ENCODE measurements around the gene DCLRE1C. TPM values are rescaled to one million over a fixed set of nuclear protein-coding genes. Genes with fewer than 3 reads are reported as not detected.
"Not testable (repeated sequence)": the region's sequence is repeated elsewhere in the genome, so short reads cannot be mapped to it uniquely, and the experiment has no call there.

The DCLRE1C gene
- total RNA-seq, 2 experiments from 2014 or later, result 29.2 to 47.4 TPM

- H3K27me3 Mint-ChIP-seq; H3K27ac Mint-ChIP-seq; CTCF ChIA-PET; ATAC-seq; H3K4me1 Mint-ChIP-seq; DNase-seq; H3K4me3 Mint-ChIP-seq; H3K9me3 Mint-ChIP-seq (ENCODE audit: low read depth): not testable (repeated sequence)
- H3K36me3 Mint-ChIP-seq, result peaks cover 48% of the 10 kb centered on the region
These were observed 89.0 kb downstream of the DCLRE1C start for GRCh38 chr10:14864871-14865270.

- ATAC-seq; H3K9me3 Mint-ChIP-seq (ENCODE audit: low read depth); H3K4me3 Mint-ChIP-seq; CTCF ChIA-PET; H3K27ac Mint-ChIP-seq; H3K4me1 Mint-ChIP-seq; H3K27me3 Mint-ChIP-seq; DNase-seq: not testable (repeated sequence)
- H3K36me3 Mint-ChIP-seq, result peaks cover 46% of the 10 kb centered on the region
These were observed 89.4 kb downstream of the DCLRE1C start for GRCh38 chr10:14864466-14864865.

- Mint-ChIP-seq H3K9me3 (ENCODE audit: low read depth) (no peaks in the 10 kb centered on the region), H3K4me1 (no peaks in the 10 kb centered on the region), H3K27ac (no peak overlapping the region), H3K27me3 (no peaks in the 10 kb centered on the region), H3K36me3 (peaks cover 44% of the 10 kb centered on the region), H3K4me3 (no peak overlapping the region)
- CTCF ChIA-PET, result no interaction called here
- DNase-seq, result no peak
- ATAC-seq, result no peak
These were observed 93.1 kb downstream of the DCLRE1C start for GRCh38 chr10:14860791-14861190.

GRCh38 chr10:14859775-14860174 lies 94.1 kb downstream of the DCLRE1C start:
- DNase-seq (no peak), ATAC-seq (no peak)
- Mint-ChIP-seq H3K27me3 (no peaks in the 10 kb centered on the region), H3K36me3 (peaks cover 40% of the 10 kb centered on the region), H3K27ac (no peak overlapping the region), H3K4me1 (no peaks in the 10 kb centered on the region), H3K9me3 (ENCODE audit: low read depth) (no peaks in the 10 kb centered on the region), H3K4me3 (no peak overlapping the region)
- CTCF ChIA-PET, result no interaction called here

GRCh38 chr10:14859043-14859442 lies 94.9 kb downstream of the DCLRE1C start:
- DNase-seq (no peak), ATAC-seq (no peak)
- Mint-ChIP-seq H3K4me1 (no peaks in the 10 kb centered on the region), H3K27me3 (no peaks in the 10 kb centered on the region), H3K36me3 (peaks cover 41% of the 10 kb centered on the region), H3K4me3 (no peak overlapping the region), H3K27ac (peak overlapping the region; percentile 52), H3K9me3 (ENCODE audit: low read depth) (no peaks in the 10 kb centered on the region)
- CTCF ChIA-PET, result no interaction called here

GRCh38 chr10:14858338-14858960 lies 95.4 kb downstream of the DCLRE1C start:
- Mint-ChIP-seq H3K27ac (no peak overlapping the region), H3K4me1 (no peaks in the 10 kb centered on the region), H3K9me3 (ENCODE audit: low read depth) (no peaks in the 10 kb centered on the region), H3K36me3 (peaks cover 40% of the 10 kb centered on the region), H3K27me3 (no peaks in the 10 kb centered on the region), H3K4me3 (no peak overlapping the region)
- ATAC-seq (no peak), DNase-seq (no peak)
- CTCF ChIA-PET, result no interaction called here

- Mint-ChIP-seq H3K4me3 (no peak overlapping the region), H3K9me3 (ENCODE audit: low read depth) (no peaks in the 10 kb centered on the region), H3K36me3 (peaks cover 44% of the 10 kb centered on the region), H3K4me1 (no peaks in the 10 kb centered on the region), H3K27ac (no peak overlapping the region), H3K27me3 (no peaks in the 10 kb centered on the region)
- ATAC-seq (no peak), DNase-seq (no peak)
- CTCF ChIA-PET, result no interaction called here
These were observed 98.4 kb downstream of the DCLRE1C start for GRCh38 chr10:14855453-14855852.

GRCh38 chr10:14852236-14852635 lies 101.7 kb downstream of the DCLRE1C start:
- Mint-ChIP-seq H3K27me3 (no peaks in the 10 kb centered on the region), H3K27ac (no peak overlapping the region), H3K36me3 (peaks cover 35% of the 10 kb centered on the region), H3K9me3 (ENCODE audit: low read depth) (no peaks in the 10 kb centered on the region), H3K4me3 (no peak overlapping the region), H3K4me1 (no peaks in the 10 kb centered on the region)
- no peak for DNase-seq
- CTCF ChIA-PET, result interaction anchor here (1.1 kb wide), 1 partner anchor 29 kb away, joined by 3 read pairs; no protein-coding TSS in a partner anchor
- no peak for ATAC-seq

Other genes with a start within 250 kb of the DCLRE1C start
- 100 to 1,000 TPM; 114 to 208 TPM for gene FAM107B, start 179.2 kb downstream of the DCLRE1C start, total RNA-seq
- gene CDNF, start 116.1 kb downstream of the DCLRE1C start, total RNA-seq, result under 1 TPM; 0.50 to 0.94 TPM
- gene HSPA14, start 115.8 kb downstream of the DCLRE1C start, total RNA-seq, result 10 to 100 TPM; 26.4 to 35.0 TPM
- gene MSANTD7, start 115.8 kb downstream of the DCLRE1C start, total RNA-seq, result 10 to 100 TPM; 20.1 to 21.0 TPM
- 10 to 100 TPM; 33.4 to 40.3 TPM for gene SUV39H2, start 75.2 kb downstream of the DCLRE1C start, total RNA-seq
- gene MEIG1, start 5.3 kb upstream of the DCLRE1C start, total RNA-seq, result 1 to 10 TPM in 1 of 2 experiments, under 1 TPM in 1; 0.91 to 1.1 TPM
- gene OLAH, start 89.8 kb upstream of the DCLRE1C start, total RNA-seq, result under 1 TPM; 0.49 to 0.79 TPM
- gene ACBD7, start 134.7 kb upstream of the DCLRE1C start, total RNA-seq, result 1 to 10 TPM; 1.5 to 1.9 TPM
- gene RPP38, start 143.3 kb upstream of the DCLRE1C start, total RNA-seq, result 10 to 100 TPM; 17.2 to 22.3 TPM
- 10 to 100 TPM; 21.3 to 31.7 TPM for gene NMT2, start 214.6 kb upstream of the DCLRE1C start, total RNA-seq

Data from activated CD8-positive, alpha-beta memory T cell treated with anti-CD3 and anti-CD28 coated beads, Interleukin-2, amount 10 ng/mL, durations not matched to agents 7 days and 5 days (primary cell).